HepG2 (cell line): ENCODE data around the gene TMCC1. TPM values are rescaled to one million over a fixed set of nuclear protein-coding genes. Genes with fewer than 3 reads are reported as not detected.

Experiments
- AKAP8 ChIP-seq: sonication (generic); formaldehyde crosslinking; IDR thresholded peaks from 2 replicates; pipeline ENCODE4 v1.5.1; 2020; ENCODE audit warnings: mild to moderate bottlenecking, missing genetic modification reagents
- CERS6 ChIP-seq: sonication (generic); formaldehyde crosslinking; IDR thresholded peaks from 2 replicates; pipeline ENCODE4 v1.5.0; 2020; ENCODE audit warnings: missing genetic modification reagents
- DNMT1 ChIP-seq: sonication (generic); formaldehyde crosslinking; IDR thresholded peaks from 2 replicates; pipeline ENCODE4 v1.5.1; 2020; ENCODE audit warnings: mild to moderate bottlenecking, missing genetic modification reagents
- IKZF5 ChIP-seq: IDR thresholded peaks from 2 replicates; pipeline ENCODE4 v1.6.1; 2018; ENCODE audit warnings: missing genetic modification reagents, mild to moderate bottlenecking, missing compliant biosample characterization
- ISL2 ChIP-seq: sonication (generic); formaldehyde crosslinking; IDR thresholded peaks from 2 replicates; pipeline ENCODE4 v1.5.0; 2020; ENCODE audit warnings: missing genetic modification reagents
- KDM3A ChIP-seq: IDR thresholded peaks from 2 replicates; pipeline ENCODE4 v1.6.1; 2018; ENCODE audit warnings: low read depth, missing compliant biosample characterization
- MTF2 ChIP-seq: sonication (generic); formaldehyde crosslinking; IDR thresholded peaks from 2 replicates; pipeline ENCODE4 v1.5.0; 2020; ENCODE audit warnings: missing genetic modification reagents, borderline replicate concordance
- PHF21A ChIP-seq: sonication (generic); formaldehyde crosslinking; IDR thresholded peaks from 2 replicates; pipeline ENCODE4 v1.5.0; 2020; ENCODE audit warnings: mild to moderate bottlenecking, missing genetic modification reagents
- SOX6 ChIP-seq, 2 experiments: fragments of 450-650 bp in 1 of 2; sonication (generic) in 1 of 2; formaldehyde crosslinking in 1 of 2; IDR thresholded peaks; 2 replicates each; pipeline versions ENCODE4 v1.4.0 to v1.6.1; 2017 to 2020; ENCODE audit warnings: antibody characterized with exemption in 1 of 2, mild to moderate bottlenecking in 1 of 2, missing genetic modification reagents in 1 of 2
- SSRP1 ChIP-seq: IDR thresholded peaks from 2 replicates; pipeline ENCODE4 v1.6.1; 2016; ENCODE audit warnings: control low read depth
- ZBTB2 ChIP-seq: sonication (generic); formaldehyde crosslinking; IDR thresholded peaks from 2 replicates; pipeline ENCODE4 v1.8.0; 2022; ENCODE audit warnings: low read depth, missing genetic modification reagents
- ZFP36 ChIP-seq: fragments of 150-350 bp; IDR thresholded peaks from 2 replicates; pipeline ENCODE4 v1.6.1; 2018; ENCODE audit warnings: borderline replicate concordance, low read length, low read depth; ENCODE audit not compliant: partially characterized antibody
- ZFY ChIP-seq: sonication (generic); formaldehyde crosslinking; IDR thresholded peaks from 2 replicates; pipeline ENCODE4 v1.4.0; 2020; ENCODE audit warnings: missing genetic modification reagents
- ZGPAT ChIP-seq: IDR thresholded peaks from 2 replicates; pipeline ENCODE4 v1.6.1; 2016; ENCODE audit warnings: mild to moderate bottlenecking
- ZKSCAN8 ChIP-seq: IDR thresholded peaks from 2 replicates; pipeline ENCODE4 v1.6.1; 2016; ENCODE audit warnings: borderline replicate concordance, missing genetic modification reagents, missing compliant biosample characterization
- ZNF224 ChIP-seq: sonication (generic); formaldehyde crosslinking; IDR thresholded peaks from 2 replicates; pipeline ENCODE4 v1.5.0; 2020; ENCODE audit warnings: mild to moderate bottlenecking, missing genetic modification reagents
- ZNF430 ChIP-seq: sonication (generic); formaldehyde crosslinking; IDR thresholded peaks from 2 replicates; pipeline ENCODE4 v1.9.0; 2021; ENCODE audit warnings: mild to moderate bottlenecking, missing genetic modification reagents
- ZNF720 ChIP-seq: sonication (generic); formaldehyde crosslinking; IDR thresholded peaks from 2 replicates; pipeline ENCODE4 v1.4.0; 2020; ENCODE audit warnings: missing genetic modification reagents
- ZNF737 ChIP-seq: sonication (generic); formaldehyde crosslinking; IDR thresholded peaks from 2 replicates; pipeline ENCODE4 v1.5.0; 2020; ENCODE audit warnings: missing genetic modification reagents, mild to moderate bottlenecking, borderline replicate concordance
- polyA plus RNA-seq, 8 experiments: library from polyadenylated mRNA; depleted of rRNA in 3 of 8; stranded (reverse) in 7 of 8; unstranded in 1 of 8; fragments of >200 nt; fragmentation: Illumina TruSeq in 4 of 8; extraction: Trizol in 4 of 8; gene quantifications; 2 replicates each; pipeline versions ENCODE4 v1.2.1 to v1.2.3, GENCODE V29; 2011 to 2016; ENCODE audit warnings: low read depth in 4 of 8, missing spikeins in 1 of 8, mixed read lengths in 1 of 8; ENCODE audit not compliant: insufficient read depth in 1 of 8
- total RNA-seq, 5 experiments: library from RNA; depleted of rRNA; stranded (reverse); fragments of >200 nt; fragmentation: Illumina TruSeq; extraction: Trizol; gene quantifications; 2 replicates each; pipeline ENCODE4 v1.2.3, GENCODE V29; 2016; ENCODE audit warnings: low read depth in 1 of 5

Gene TMCC1
- total and polyA plus RNA-seq, 2 of the 13 experiments (the other 11 are each of a cell fraction or from before 2014, with no cell fraction given): 12.1 to 264 TPM

- TF ChIP-seq SOX6 (IDR thresholded peaks at IDR 0.05): no peak
- no peak for TF ChIP-seq SOX6 (CRISPR knock-in tag; IDR thresholded peaks at IDR 0.05)
- no peak for TF ChIP-seq ZNF224
- TF ChIP-seq KDM3A (CRISPR knock-in tag): no peak
- TF ChIP-seq ZKSCAN8 (CRISPR knock-in tag): no peak
- TF ChIP-seq CERS6 (CRISPR knock-in tag): no peak
- TF ChIP-seq PHF21A (CRISPR knock-in tag): peak; percentile 36; the same call in 1 of the 2 replicates
- no peak for TF ChIP-seq MTF2 (CRISPR knock-in tag)
- no peak for TF ChIP-seq ZNF737 (CRISPR knock-in tag)
- no peak for TF ChIP-seq ZFP36
- peak; percentile 47; the same call in 1 of the 2 replicates for TF ChIP-seq ZBTB2 (CRISPR knock-in tag)
- TF ChIP-seq IKZF5 (CRISPR knock-in tag): 0 out of 2 replicates have a peak, but pooled peaks have one; percentile 29
- TF ChIP-seq SSRP1: no peak
- TF ChIP-seq ISL2: no peak
- 0 out of 2 replicates have a peak, but pooled peaks have one; percentile 27 for TF ChIP-seq AKAP8 (CRISPR knock-in tag)
- TF ChIP-seq ZGPAT (CRISPR knock-in tag): peak; percentile 47; the same call in 1 of the 2 replicates
- no peak for TF ChIP-seq ZNF720 (CRISPR knock-in tag)
- no peak for TF ChIP-seq ZNF430 (CRISPR knock-in tag)
- TF ChIP-seq DNMT1 (CRISPR knock-in tag): no peak
- 0 out of 2 replicates have a peak, but pooled peaks have one; percentile 30 for TF ChIP-seq ZFY (CRISPR knock-in tag)
Observed at GRCh38 chr3:129655291-129655700, 238.2 kb downstream of the TMCC1 start (continued).
